GM23338 (cell line): Measurements from ENCODE around the gene LNPEP. TPM values are rescaled to one million over a fixed set of nuclear protein-coding genes. Genes with fewer than 3 reads are reported as not detected.
A peak's percentile ranks its signal among the peaks of the same experiment; 100 is the strongest.

Source experiments
- ATAC-seq: fragments of 200-7000 bp; cut with Tn5 transposase; 3 replicates; pipeline ENCODE4 v1.9.1; 2020
- DNase-seq: peaks from one replicate; pipeline ENCODE4 v3.0.0-alpha.2; 2015; ENCODE audit warnings: low spot score
- H2AFZ ChIP-seq: fragments of 200-600 bp; sonication (generic); 2 replicates; pipeline ENCODE4 v1.8.0; 2016; ENCODE audit warnings: antibody characterized with exemption, mild to moderate bottlenecking, moderate library complexity
- H3F3A ChIP-seq: fragments of 200-600 bp; sonication (generic); replicated peaks from 2 replicates; pipeline ENCODE4 v1.8.0; 2017; ENCODE audit warnings: antibody characterized with exemption, mixed run types, low read depth
- H3K27ac ChIP-seq: fragments of 200-600 bp; sonication (generic); 2 replicates; pipeline ENCODE4 v1.6.1; 2016; ENCODE audit warnings: low read depth
- H3K27me3 ChIP-seq: fragments of 200-600 bp; sonication (generic); 2 replicates; pipeline ENCODE4 v1.8.0; 2016; ENCODE audit warnings: mild to moderate bottlenecking, mixed run types, moderate library complexity; ENCODE audit not compliant: insufficient read depth
- H3K36me3 ChIP-seq: fragments of 200-600 bp; sonication (generic); 2 replicates; pipeline ENCODE4 v1.8.0; 2016; ENCODE audit warnings: mild to moderate bottlenecking; ENCODE audit not compliant: insufficient read depth
- H3K4me1 ChIP-seq: fragments of 200-600 bp; sonication (generic); 2 replicates; pipeline ENCODE4 v1.8.0; 2016; ENCODE audit warnings: mild to moderate bottlenecking, moderate library complexity; ENCODE audit not compliant: insufficient read depth
- H3K4me2 ChIP-seq: fragments of 200-600 bp; sonication (generic); 2 replicates; pipeline ENCODE4 v1.7.1; 2017; ENCODE audit warnings: mixed run types
- H3K4me3 ChIP-seq: fragments of 200-600 bp; sonication (generic); 2 replicates; pipeline ENCODE4 v1.6.1; 2016; ENCODE audit warnings: mixed run types
- H3K79me2 ChIP-seq: fragments of 200-600 bp; sonication (generic); replicated peaks from 2 replicates; pipeline ENCODE4 v1.8.0; 2017; ENCODE audit warnings: mild to moderate bottlenecking; ENCODE audit not compliant: insufficient read depth
- H3K9me2 ChIP-seq: fragments of 200-600 bp; sonication (generic); 2 replicates; pipeline ENCODE4 v1.8.0; 2017; ENCODE audit not compliant: insufficient read depth
- H4K20me1 ChIP-seq: fragments of 200-600 bp; sonication (generic); replicated peaks from 2 replicates; pipeline ENCODE4 v1.8.0; 2017; ENCODE audit warnings: mild to moderate bottlenecking; ENCODE audit not compliant: insufficient read depth
- H3K27ac Mint-ChIP-seq: 2 replicates; pipeline ENCODE4 v1.8.0; 2020; ENCODE audit warnings: inconsistent platforms, mild to moderate bottlenecking, moderate library complexity, mixed read lengths
- H3K27me3 Mint-ChIP-seq: 3 replicates; pipeline ENCODE4 v1.8.0; 2022; ENCODE audit warnings: low read depth, mild to moderate bottlenecking, moderate library complexity, mixed read lengths, inconsistent platforms; ENCODE audit not compliant: insufficient read depth, poor library complexity
- H3K36me3 Mint-ChIP-seq: 3 replicates; pipeline ENCODE4 v1.8.0; 2021; ENCODE audit warnings: low read depth, mild to moderate bottlenecking, inconsistent platforms, moderate library complexity, mixed read lengths
- H3K4me1 Mint-ChIP-seq: 3 replicates; pipeline ENCODE4 v1.8.0; 2020; ENCODE audit warnings: mild to moderate bottlenecking, inconsistent platforms, mixed read lengths
- H3K4me3 Mint-ChIP-seq: 3 replicates; pipeline ENCODE4 v1.8.0; 2021; ENCODE audit warnings: moderate library complexity, mild to moderate bottlenecking, inconsistent platforms, mixed read lengths
- H3K9me3 Mint-ChIP-seq: 3 replicates; pipeline ENCODE4 v1.8.0; 2020; ENCODE audit warnings: moderate library complexity, mild to moderate bottlenecking, inconsistent platforms, mixed read lengths
- CREB1 ChIP-seq: fragments of 250-450 bp; sonication (Bioruptor Pico); IDR thresholded peaks from 2 replicates; pipeline ENCODE4 v1.5.0; 2020; ENCODE audit warnings: low read depth, mild to moderate bottlenecking, moderate library complexity
- EZH2 ChIP-seq: fragments of 200-600 bp; sonication (generic); IDR thresholded peaks from one replicate; pipeline ENCODE4 v1.8.0; 2017; ENCODE audit warnings: antibody characterized with exemption, mild to moderate bottlenecking, low read depth; ENCODE audit not compliant: unreplicated experiment
- EZH2phosphoT487 ChIP-seq: fragments of 200-600 bp; sonication (generic); IDR thresholded peaks from one replicate; pipeline ENCODE4 v1.8.1; 2018; ENCODE audit warnings: antibody characterized with exemption; ENCODE audit not compliant: unreplicated experiment
- NANOG ChIP-seq: IDR thresholded peaks from 2 replicates; pipeline ENCODE4 v1.6.1; 2016; ENCODE audit warnings: antibody characterized with exemption, borderline replicate concordance
- POLR2AphosphoS5 ChIP-seq: IDR thresholded peaks from 2 replicates; pipeline ENCODE4 v1.6.1; 2016; ENCODE audit warnings: antibody characterized with exemption, low read depth
- REST ChIP-seq: IDR thresholded peaks from one replicate; pipeline ENCODE4 v1.6.1; 2018; ENCODE audit warnings: antibody characterized with exemption; ENCODE audit not compliant: unreplicated experiment
- STAT1 ChIP-seq: IDR thresholded peaks from one replicate; pipeline ENCODE4 v1.6.1; 2016; ENCODE audit warnings: antibody characterized with exemption; ENCODE audit not compliant: unreplicated experiment
- ZNF114 ChIP-seq: fragments of 250-450 bp; sonication (Bioruptor Pico); IDR thresholded peaks from 2 replicates; pipeline ENCODE4 v1.5.0; 2020; ENCODE audit warnings: mild to moderate bottlenecking, moderate library complexity
- ZNF462 ChIP-seq: fragments of 250-450 bp; sonication (Bioruptor Pico); IDR thresholded peaks from 2 replicates; pipeline ENCODE4 v1.5.0; 2020; ENCODE audit warnings: mild to moderate bottlenecking, moderate library complexity
- polyA plus RNA-seq: library from polyadenylated mRNA; unstranded; fragments of >200 nt; fragmentation: Nextera tagmentation; extraction: Ambion mirVana; gene quantifications from 2 replicates; pipeline ENCODE4 v1.2.1, GENCODE V29; 2016
- total RNA-seq: library from RNA; depleted of rRNA; stranded (reverse); fragments of >200 nt; shearing (Covaris generic); gene quantifications from 2 replicates; pipeline ENCODE4 v1.2.3, GENCODE V29; 2014
- TF ChIP-seq, protein P1 (sequence below), 2 experiments: fragments of 200-600 bp in 1 of 2; sonication (generic) in 1 of 2; conservative IDR thresholded peaks; 2 replicates each; pipeline versions ENCODE4 v1.5.1 to v1.6.1; 2016 to 2017; ENCODE audit warnings: antibody characterized with exemption in 2 of 2, low read depth in 2 of 2, mild to moderate bottlenecking in 2 of 2, moderate library complexity in 1 of 2

LNPEP gene
- total and polyA plus RNA-seq, 2 experiments from 2014 or later: 1.2 to 8.3 TPM

- Histone ChIP-seq H3K27me3 (no peaks in the 10 kb centered on the region), H3K4me1 (no peaks in the 10 kb centered on the region), H2AFZ (peak overlapping the region; percentile 86), H3K79me2 (no peaks in the 10 kb centered on the region), H4K20me1 (no peaks in the 10 kb centered on the region), H3K9me2 (no peaks in the 10 kb centered on the region), H3K27ac (no peak overlapping the region), H3F3A (no peaks in the 10 kb centered on the region), H3K4me2 (no peak overlapping the region), H3K4me3 (no peak overlapping the region), H3K36me3 (no peaks in the 10 kb centered on the region)
- Mint-ChIP-seq H3K4me1 (peaks cover 7% of the 10 kb centered on the region; the same call in 2 of the 3 replicates), H3K36me3 (no peaks in the 10 kb centered on the region), H3K9me3 (no peaks in the 10 kb centered on the region), H3K4me3 (no peak overlapping the region), H3K27me3 (no peaks in the 10 kb centered on the region), H3K27ac (no peak overlapping the region)
- TF ChIP-seq STAT1: no peak
- DNase-seq (no peak), ATAC-seq (no peak)
These were observed 13.2 kb upstream of the LNPEP start for GRCh38 chr5:96922499-96923244.

- Mint-ChIP-seq H3K27me3 (no peaks in the 10 kb centered on the region), H3K9me3 (no peaks in the 10 kb centered on the region), H3K4me1 (peaks cover 7% of the 10 kb centered on the region; the same call in 2 of the 3 replicates), H3K36me3 (no peaks in the 10 kb centered on the region), H3K27ac (no peak overlapping the region; the same call in 1 of the 2 replicates), H3K4me3 (no peak overlapping the region)
- Histone ChIP-seq H3K27me3 (no peaks in the 10 kb centered on the region), H3K79me2 (no peaks in the 10 kb centered on the region), H3K27ac (no peak overlapping the region), H3K4me3 (no peak overlapping the region), H3K9me2 (no peaks in the 10 kb centered on the region), H4K20me1 (no peaks in the 10 kb centered on the region), H2AFZ (no peak overlapping the region), H3K36me3 (no peaks in the 10 kb centered on the region), H3K4me2 (no peak overlapping the region), H3K4me1 (no peaks in the 10 kb centered on the region), H3F3A (no peaks in the 10 kb centered on the region)
- ATAC-seq (peak; percentile 45), DNase-seq (no peak)
- TF ChIP-seq REST (no peak), ZNF114 (CRISPR knock-in tag) (no peak), CREB1 (no peak), NANOG (no peak), ZNF462 (no peak), EZH2phosphoT487 (no peak), STAT1 (no peak), EZH2 (no peak), POLR2AphosphoS5 (no peak)
- TF ChIP-seq, protein P1, sequence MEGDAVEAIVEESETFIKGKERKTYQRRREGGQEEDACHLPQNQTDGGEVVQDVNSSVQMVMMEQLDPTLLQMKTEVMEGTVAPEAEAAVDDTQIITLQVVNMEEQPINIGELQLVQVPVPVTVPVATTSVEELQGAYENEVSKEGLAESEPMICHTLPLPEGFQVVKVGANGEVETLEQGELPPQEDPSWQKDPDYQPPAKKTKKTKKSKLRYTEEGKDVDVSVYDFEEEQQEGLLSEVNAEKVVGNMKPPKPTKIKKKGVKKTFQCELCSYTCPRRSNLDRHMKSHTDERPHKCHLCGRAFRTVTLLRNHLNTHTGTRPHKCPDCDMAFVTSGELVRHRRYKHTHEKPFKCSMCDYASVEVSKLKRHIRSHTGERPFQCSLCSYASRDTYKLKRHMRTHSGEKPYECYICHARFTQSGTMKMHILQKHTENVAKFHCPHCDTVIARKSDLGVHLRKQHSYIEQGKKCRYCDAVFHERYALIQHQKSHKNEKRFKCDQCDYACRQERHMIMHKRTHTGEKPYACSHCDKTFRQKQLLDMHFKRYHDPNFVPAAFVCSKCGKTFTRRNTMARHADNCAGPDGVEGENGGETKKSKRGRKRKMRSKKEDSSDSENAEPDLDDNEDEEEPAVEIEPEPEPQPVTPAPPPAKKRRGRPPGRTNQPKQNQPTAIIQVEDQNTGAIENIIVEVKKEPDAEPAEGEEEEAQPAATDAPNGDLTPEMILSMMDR (conservative IDR thresholded peaks at IDR 0.05; ENCODE audit: low read depth in 2 of 2): no peak
These were observed 11.8 kb upstream of the LNPEP start for GRCh38 chr5:96924016-96924443.
